ENCODE data around the gene NAP1L4. TPM values are rescaled to one million over a fixed set of nuclear protein-coding genes. Genes with fewer than 3 reads are reported as not detected.

NAP1L4 gene
- total RNA-seq, 1 experiment from 2014 or later, result 189 TPM

DNA sequence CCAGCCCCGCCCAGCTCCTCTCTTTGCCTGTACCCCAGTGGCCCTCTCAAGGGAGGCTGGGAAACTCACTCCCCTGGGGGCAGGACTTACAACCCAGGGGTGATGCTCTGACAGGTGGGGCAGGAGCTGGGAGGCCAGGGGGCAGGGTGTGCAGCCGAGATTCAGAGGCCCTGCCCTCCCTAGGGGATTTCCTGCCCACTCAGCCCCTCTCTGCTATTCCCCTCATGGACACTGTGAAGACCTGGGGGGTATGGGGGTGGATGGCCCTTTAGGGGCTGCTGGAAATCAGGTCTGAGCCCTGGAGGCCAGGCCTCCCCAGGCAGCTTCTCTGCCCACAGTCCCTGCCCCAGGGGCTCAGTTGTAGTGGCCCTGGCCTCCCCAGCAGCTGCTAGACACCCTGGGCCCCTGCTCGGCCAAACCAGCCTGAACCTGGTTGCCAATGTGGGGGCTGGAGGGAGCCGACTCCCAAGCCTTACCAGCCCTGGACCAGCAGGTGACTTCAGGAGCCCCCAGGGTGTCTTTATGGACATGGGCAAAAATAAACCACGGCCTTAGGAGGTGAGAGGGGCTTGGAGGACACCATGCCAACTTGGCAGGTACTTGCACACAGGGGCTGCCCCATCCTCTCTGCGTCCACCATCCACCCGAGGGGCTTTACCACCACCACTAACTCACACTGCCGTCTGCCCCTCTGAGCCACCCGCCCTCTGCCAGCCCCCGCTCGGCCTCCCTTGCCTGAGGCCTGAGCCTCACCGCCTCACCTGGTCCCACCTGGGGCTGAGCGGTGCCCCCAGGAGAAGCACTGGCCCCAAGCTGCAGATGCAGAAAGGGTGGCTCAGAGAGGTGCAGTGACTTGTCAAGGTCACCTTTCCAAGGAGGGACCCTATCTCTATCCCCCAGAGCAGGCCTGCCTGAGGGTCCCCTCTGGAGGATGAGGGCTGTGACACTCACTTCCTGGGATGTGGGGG is 60.1 kb downstream of the NAP1L4 start:
- H3K4me3 Mint-ChIP-seq, result no peak overlapping the region

DNA sequence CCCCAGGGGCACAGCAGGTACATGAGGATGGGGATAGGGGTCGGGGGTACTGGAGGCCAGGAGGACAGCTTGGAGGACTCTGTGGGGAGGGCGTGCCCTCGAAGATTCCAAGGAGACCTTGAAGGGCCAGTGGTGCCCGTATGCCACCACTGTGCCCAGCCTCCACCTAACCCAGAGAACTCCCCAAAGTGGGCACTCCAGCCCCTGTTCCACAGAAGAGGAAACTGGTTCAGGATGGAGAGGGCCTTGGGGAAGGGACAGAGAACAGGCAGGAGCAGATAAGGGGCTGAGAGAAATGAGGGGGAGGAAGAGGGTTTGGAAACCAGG is 60.7 kb downstream of the NAP1L4 start:
- Mint-ChIP-seq H3K27me3 (ENCODE audit: low read depth) (peaks cover 40% of the 10 kb centered on the region), H3K4me1 (peaks cover 7% of the 10 kb centered on the region), H3K4me3 (no peak overlapping the region), H3K36me3 (0 out of 2 replicates have a peak, but pooled peaks cover 3% of the 10 kb centered on the region), H3K9me3 (no peaks in the 10 kb centered on the region), H3K27ac (no peak overlapping the region)
- CTCF ChIA-PET, result interaction anchor here (0.7 to 3.4 kb wide), 5 partner anchors 10 to 160 kb away, joined by 3 to 68 read pairs (median 16); no protein-coding TSS in a partner anchor
- POLR2A ChIA-PET, result no interaction called here
- no peak for DNase-seq (ENCODE audit: low spot score)
- no peak for ATAC-seq
- TF ChIP-seq NFE2L1 (CRISPR knock-in tag; IDR thresholded peaks at IDR 0.05) (no peak), TEAD1 (CRISPR knock-in tag; IDR thresholded peaks at IDR 0.05) (no peak), ZNF121 (CRISPR knock-in tag; IDR thresholded peaks at IDR 0.05) (no peak), CBFB (CRISPR knock-in tag; IDR thresholded peaks at IDR 0.05; ENCODE audit: low read depth) (no peak), NFATC4 (CRISPR knock-in tag; IDR thresholded peaks at IDR 0.05) (no peak)
- TF ChIP-seq, protein P1, sequence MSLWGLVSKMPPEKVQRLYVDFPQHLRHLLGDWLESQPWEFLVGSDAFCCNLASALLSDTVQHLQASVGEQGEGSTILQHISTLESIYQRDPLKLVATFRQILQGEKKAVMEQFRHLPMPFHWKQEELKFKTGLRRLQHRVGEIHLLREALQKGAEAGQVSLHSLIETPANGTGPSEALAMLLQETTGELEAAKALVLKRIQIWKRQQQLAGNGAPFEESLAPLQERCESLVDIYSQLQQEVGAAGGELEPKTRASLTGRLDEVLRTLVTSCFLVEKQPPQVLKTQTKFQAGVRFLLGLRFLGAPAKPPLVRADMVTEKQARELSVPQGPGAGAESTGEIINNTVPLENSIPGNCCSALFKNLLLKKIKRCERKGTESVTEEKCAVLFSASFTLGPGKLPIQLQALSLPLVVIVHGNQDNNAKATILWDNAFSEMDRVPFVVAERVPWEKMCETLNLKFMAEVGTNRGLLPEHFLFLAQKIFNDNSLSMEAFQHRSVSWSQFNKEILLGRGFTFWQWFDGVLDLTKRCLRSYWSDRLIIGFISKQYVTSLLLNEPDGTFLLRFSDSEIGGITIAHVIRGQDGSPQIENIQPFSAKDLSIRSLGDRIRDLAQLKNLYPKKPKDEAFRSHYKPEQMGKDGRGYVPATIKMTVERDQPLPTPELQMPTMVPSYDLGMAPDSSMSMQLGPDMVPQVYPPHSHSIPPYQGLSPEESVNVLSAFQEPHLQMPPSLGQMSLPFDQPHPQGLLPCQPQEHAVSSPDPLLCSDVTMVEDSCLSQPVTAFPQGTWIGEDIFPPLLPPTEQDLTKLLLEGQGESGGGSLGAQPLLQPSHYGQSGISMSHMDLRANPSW (CRISPR knock-in tag; conservative IDR thresholded peaks at IDR 0.05; ENCODE audit: low read depth), result no peak
- TF ChIP-seq, protein P2, sequence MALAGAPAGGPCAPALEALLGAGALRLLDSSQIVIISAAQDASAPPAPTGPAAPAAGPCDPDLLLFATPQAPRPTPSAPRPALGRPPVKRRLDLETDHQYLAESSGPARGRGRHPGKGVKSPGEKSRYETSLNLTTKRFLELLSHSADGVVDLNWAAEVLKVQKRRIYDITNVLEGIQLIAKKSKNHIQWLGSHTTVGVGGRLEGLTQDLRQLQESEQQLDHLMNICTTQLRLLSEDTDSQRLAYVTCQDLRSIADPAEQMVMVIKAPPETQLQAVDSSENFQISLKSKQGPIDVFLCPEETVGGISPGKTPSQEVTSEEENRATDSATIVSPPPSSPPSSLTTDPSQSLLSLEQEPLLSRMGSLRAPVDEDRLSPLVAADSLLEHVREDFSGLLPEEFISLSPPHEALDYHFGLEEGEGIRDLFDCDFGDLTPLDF (CRISPR knock-in tag; IDR thresholded peaks at IDR 0.05), result no peak

More for the DNA sequence above, 60.1 kb downstream of the NAP1L4 start:
- CTCF ChIA-PET, result interaction anchor here (0.7 to 3.4 kb wide), 7 partner anchors 9 to 399 kb away, joined by 3 to 68 read pairs (median 13); no protein-coding TSS in a partner anchor
- DNase-seq (ENCODE audit: low spot score) (no peak), ATAC-seq (no peak)
- TF ChIP-seq FOXK1 (CRISPR knock-in tag; IDR thresholded peaks at IDR 0.05) (no peak), TP53 (CRISPR knock-in tag; IDR thresholded peaks at IDR 0.05) (no peak), TEAD4 (CRISPR knock-in tag; IDR thresholded peaks at IDR 0.05) (no peak), ZNF263 (CRISPR knock-in tag; IDR thresholded peaks at IDR 0.05; ENCODE audit: low read depth) (no peak), EMX1 (CRISPR knock-in tag; IDR thresholded peaks at IDR 0.05) (no peak), CBFB (CRISPR knock-in tag; IDR thresholded peaks at IDR 0.05; ENCODE audit: low read depth) (no peak), JAZF1 (CRISPR knock-in tag; IDR thresholded peaks at IDR 0.05) (no peak), ESRRA (CRISPR knock-in tag; IDR thresholded peaks at IDR 0.05; ENCODE audit: borderline replicate concordance) (no peak), FOXJ3 (CRISPR knock-in tag; IDR thresholded peaks at IDR 0.05; ENCODE audit: borderline replicate concordance) (no peak), KAT7 (CRISPR knock-in tag; IDR thresholded peaks at IDR 0.05; ENCODE audit: borderline replicate concordance) (no peak), MYBL2 (CRISPR knock-in tag; IDR thresholded peaks at IDR 0.05) (no peak), ELF4 (CRISPR knock-in tag; IDR thresholded peaks at IDR 0.05; ENCODE audit: low read depth) (no peak), CREB1 (CRISPR knock-in tag; IDR thresholded peaks at IDR 0.05) (no peak)
- TF ChIP-seq, protein P3, sequence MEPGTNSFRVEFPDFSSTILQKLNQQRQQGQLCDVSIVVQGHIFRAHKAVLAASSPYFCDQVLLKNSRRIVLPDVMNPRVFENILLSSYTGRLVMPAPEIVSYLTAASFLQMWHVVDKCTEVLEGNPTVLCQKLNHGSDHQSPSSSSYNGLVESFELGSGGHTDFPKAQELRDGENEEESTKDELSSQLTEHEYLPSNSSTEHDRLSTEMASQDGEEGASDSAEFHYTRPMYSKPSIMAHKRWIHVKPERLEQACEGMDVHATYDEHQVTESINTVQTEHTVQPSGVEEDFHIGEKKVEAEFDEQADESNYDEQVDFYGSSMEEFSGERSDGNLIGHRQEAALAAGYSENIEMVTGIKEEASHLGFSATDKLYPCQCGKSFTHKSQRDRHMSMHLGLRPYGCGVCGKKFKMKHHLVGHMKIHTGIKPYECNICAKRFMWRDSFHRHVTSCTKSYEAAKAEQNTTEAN (CRISPR knock-in tag; IDR thresholded peaks at IDR 0.05), result no peak
- TF ChIP-seq, protein P4, sequence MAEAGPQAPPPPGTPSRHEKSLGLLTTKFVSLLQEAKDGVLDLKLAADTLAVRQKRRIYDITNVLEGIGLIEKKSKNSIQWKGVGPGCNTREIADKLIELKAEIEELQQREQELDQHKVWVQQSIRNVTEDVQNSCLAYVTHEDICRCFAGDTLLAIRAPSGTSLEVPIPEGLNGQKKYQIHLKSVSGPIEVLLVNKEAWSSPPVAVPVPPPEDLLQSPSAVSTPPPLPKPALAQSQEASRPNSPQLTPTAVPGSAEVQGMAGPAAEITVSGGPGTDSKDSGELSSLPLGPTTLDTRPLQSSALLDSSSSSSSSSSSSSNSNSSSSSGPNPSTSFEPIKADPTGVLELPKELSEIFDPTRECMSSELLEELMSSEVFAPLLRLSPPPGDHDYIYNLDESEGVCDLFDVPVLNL (CRISPR knock-in tag; IDR thresholded peaks at IDR 0.05; ENCODE audit: borderline replicate concordance, low read depth), result no peak
- TF ChIP-seq, protein P5, sequence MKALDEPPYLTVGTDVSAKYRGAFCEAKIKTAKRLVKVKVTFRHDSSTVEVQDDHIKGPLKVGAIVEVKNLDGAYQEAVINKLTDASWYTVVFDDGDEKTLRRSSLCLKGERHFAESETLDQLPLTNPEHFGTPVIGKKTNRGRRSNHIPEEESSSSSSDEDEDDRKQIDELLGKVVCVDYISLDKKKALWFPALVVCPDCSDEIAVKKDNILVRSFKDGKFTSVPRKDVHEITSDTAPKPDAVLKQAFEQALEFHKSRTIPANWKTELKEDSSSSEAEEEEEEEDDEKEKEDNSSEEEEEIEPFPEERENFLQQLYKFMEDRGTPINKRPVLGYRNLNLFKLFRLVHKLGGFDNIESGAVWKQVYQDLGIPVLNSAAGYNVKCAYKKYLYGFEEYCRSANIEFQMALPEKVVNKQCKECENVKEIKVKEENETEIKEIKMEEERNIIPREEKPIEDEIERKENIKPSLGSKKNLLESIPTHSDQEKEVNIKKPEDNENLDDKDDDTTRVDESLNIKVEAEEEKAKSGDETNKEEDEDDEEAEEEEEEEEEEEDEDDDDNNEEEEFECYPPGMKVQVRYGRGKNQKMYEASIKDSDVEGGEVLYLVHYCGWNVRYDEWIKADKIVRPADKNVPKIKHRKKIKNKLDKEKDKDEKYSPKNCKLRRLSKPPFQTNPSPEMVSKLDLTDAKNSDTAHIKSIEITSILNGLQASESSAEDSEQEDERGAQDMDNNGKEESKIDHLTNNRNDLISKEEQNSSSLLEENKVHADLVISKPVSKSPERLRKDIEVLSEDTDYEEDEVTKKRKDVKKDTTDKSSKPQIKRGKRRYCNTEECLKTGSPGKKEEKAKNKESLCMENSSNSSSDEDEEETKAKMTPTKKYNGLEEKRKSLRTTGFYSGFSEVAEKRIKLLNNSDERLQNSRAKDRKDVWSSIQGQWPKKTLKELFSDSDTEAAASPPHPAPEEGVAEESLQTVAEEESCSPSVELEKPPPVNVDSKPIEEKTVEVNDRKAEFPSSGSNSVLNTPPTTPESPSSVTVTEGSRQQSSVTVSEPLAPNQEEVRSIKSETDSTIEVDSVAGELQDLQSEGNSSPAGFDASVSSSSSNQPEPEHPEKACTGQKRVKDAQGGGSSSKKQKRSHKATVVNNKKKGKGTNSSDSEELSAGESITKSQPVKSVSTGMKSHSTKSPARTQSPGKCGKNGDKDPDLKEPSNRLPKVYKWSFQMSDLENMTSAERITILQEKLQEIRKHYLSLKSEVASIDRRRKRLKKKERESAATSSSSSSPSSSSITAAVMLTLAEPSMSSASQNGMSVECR (CRISPR knock-in tag; IDR thresholded peaks at IDR 0.05; ENCODE audit: borderline replicate concordance), result no peak
- TF ChIP-seq, protein P6, sequence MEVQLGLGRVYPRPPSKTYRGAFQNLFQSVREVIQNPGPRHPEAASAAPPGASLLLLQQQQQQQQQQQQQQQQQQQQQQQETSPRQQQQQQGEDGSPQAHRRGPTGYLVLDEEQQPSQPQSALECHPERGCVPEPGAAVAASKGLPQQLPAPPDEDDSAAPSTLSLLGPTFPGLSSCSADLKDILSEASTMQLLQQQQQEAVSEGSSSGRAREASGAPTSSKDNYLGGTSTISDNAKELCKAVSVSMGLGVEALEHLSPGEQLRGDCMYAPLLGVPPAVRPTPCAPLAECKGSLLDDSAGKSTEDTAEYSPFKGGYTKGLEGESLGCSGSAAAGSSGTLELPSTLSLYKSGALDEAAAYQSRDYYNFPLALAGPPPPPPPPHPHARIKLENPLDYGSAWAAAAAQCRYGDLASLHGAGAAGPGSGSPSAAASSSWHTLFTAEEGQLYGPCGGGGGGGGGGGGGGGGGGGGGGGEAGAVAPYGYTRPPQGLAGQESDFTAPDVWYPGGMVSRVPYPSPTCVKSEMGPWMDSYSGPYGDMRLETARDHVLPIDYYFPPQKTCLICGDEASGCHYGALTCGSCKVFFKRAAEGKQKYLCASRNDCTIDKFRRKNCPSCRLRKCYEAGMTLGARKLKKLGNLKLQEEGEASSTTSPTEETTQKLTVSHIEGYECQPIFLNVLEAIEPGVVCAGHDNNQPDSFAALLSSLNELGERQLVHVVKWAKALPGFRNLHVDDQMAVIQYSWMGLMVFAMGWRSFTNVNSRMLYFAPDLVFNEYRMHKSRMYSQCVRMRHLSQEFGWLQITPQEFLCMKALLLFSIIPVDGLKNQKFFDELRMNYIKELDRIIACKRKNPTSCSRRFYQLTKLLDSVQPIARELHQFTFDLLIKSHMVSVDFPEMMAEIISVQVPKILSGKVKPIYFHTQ (CRISPR knock-in tag; IDR thresholded peaks at IDR 0.05), result no peak
- H3K27me3 Mint-ChIP-seq (ENCODE audit: low read depth), result peaks cover 39% of the 10 kb centered on the region
- H3K27ac Mint-ChIP-seq, result no peak overlapping the region
- POLR2A ChIA-PET, result no interaction called here
- H3K9me3 Mint-ChIP-seq, result peaks cover 3% of the 10 kb centered on the region
- H3K4me1 Mint-ChIP-seq, result peaks cover 7% of the 10 kb centered on the region
- H3K36me3 Mint-ChIP-seq, result peaks cover 6% of the 10 kb centered on the region

All from WTC11 (cell line).